Activated T-cell treated with anti-CD3 and anti-CD28 coated beads, Interleukin-2, amount 50 U/mL, for 1 hour (primary cell): ENCODE measurements around the gene FBXL16.

ENCODE experiments used
- DNase-seq: peaks from one replicate; pipeline ENCODE4 v3.0.0-alpha.2; 2020

FBXL16 gene

GRCh38 chr16:721765-722540, 16.4 kb upstream of the FBXL16 start:
- DNase-seq = peak; percentile 42

- peak; percentile 77 for DNase-seq
These were observed 15.6 kb upstream of the FBXL16 start, which contains the start of gene ANTKMT for GRCh38 chr16:720990-721764. Gene ANTKMT, plus strand, starts transcription at chr16:721146. Its CDS starts 129 bp downstream, at chr16:721275.

GRCh38 chr16:720447-720989, 14.9 kb upstream of the FBXL16 start:
- peak; percentile 42 for DNase-seq

- DNase-seq = no peak
These were observed 14.3 kb upstream of the FBXL16 start for GRCh38 chr16:719815-720446.

- no peak for DNase-seq
These were observed 13.3 kb upstream of the FBXL16 start for GRCh38 chr16:718922-719321.

GRCh38 chr16:718389-718788, 12.8 kb upstream of the FBXL16 start:
- DNase-seq = no peak

- DNase-seq = no peak
These were observed 12.0 kb upstream of the FBXL16 start for GRCh38 chr16:717450-718245.

- DNase-seq = no peak
These were observed 11.2 kb upstream of the FBXL16 start for GRCh38 chr16:716768-717325.

- DNase-seq = no peak
These were observed 10.6 kb upstream of the FBXL16 start for GRCh38 chr16:716200-716568.

- DNase-seq = no peak
These were observed 10.0 kb upstream of the FBXL16 start for GRCh38 chr16:715477-716199.

- DNase-seq = peak; percentile 91
These were observed 9.2 kb upstream of the FBXL16 start, which contains the start of gene METRN for GRCh38 chr16:714558-715476. Gene METRN, plus strand, starts transcription at chr16:715118. Its CDS starts 172 bp downstream, at chr16:715290.

- no peak for DNase-seq
These were observed 8.5 kb upstream of the FBXL16 start for GRCh38 chr16:714079-714478.

GRCh38 chr16:712740-713250, 7.2 kb upstream of the FBXL16 start:
- peak; percentile 59 for DNase-seq

- DNase-seq = peak; percentile 84
These were observed 6.1 kb upstream of the FBXL16 start for GRCh38 chr16:711548-712320.

- no peak for DNase-seq
These were observed 5.5 kb upstream of the FBXL16 start for GRCh38 chr16:711084-711483.

- no peak for DNase-seq
These were observed 5.0 kb upstream of the FBXL16 start for GRCh38 chr16:710500-711075.

- DNase-seq = no peak
These were observed 4.2 kb upstream of the FBXL16 start for GRCh38 chr16:709566-710499.

- DNase-seq = no peak
These were observed 3.4 kb upstream of the FBXL16 start for GRCh38 chr16:708959-709358.
